Activated naive CD4-positive, alpha-beta T cell (primary cell): Measurements from ENCODE around the gene ATF7IP2.
A peak's percentile ranks its signal among the peaks of the same experiment; 100 is the strongest.

Experiments
- DNase-seq, 4 experiments: peaks; one replicate each; lab custom pipeline; 2025; lab: John Stamatoyannopoulos, UW

The ATF7IP2 gene

GRCh38 chr16:10511829-10512228, 126.0 kb downstream of the ATF7IP2 start:
- DNase-seq = no peak

GRCh38 chr16:10514369-10515055, 128.7 kb downstream of the ATF7IP2 start:
- peak in 2 of 4 experiments; percentile 7 for DNase-seq

- DNase-seq = no peak
Measured at GRCh38 chr16:10517868-10518267, 132.0 kb downstream of the ATF7IP2 start.

GRCh38 chr16:10518479-10519041, 132.7 kb downstream of the ATF7IP2 start:
- DNase-seq = no peak

GRCh38 chr16:10519297-10519696, 133.4 kb downstream of the ATF7IP2 start:
- DNase-seq = no peak

- no peak for DNase-seq
Measured at GRCh38 chr16:10519929-10520868, 134.3 kb downstream of the ATF7IP2 start.

- DNase-seq = no peak
Measured at GRCh38 chr16:10520869-10521578, 135.2 kb downstream of the ATF7IP2 start.

GRCh38 chr16:10521681-10522274, 135.9 kb downstream of the ATF7IP2 start:
- no peak for DNase-seq

GRCh38 chr16:10522966-10523365, 137.1 kb downstream of the ATF7IP2 start:
- no peak for DNase-seq

GRCh38 chr16:10525214-10525825, 139.5 kb downstream of the ATF7IP2 start:
- DNase-seq = no peak

GRCh38 chr16:10526962-10527361, 141.1 kb downstream of the ATF7IP2 start:
- DNase-seq = no peak

- no peak for DNase-seq
Measured at GRCh38 chr16:10528635-10529034, 142.8 kb downstream of the ATF7IP2 start.

- no peak for DNase-seq
Measured at GRCh38 chr16:10529895-10530669, 144.2 kb downstream of the ATF7IP2 start.

GRCh38 chr16:10530685-10531084, 144.8 kb downstream of the ATF7IP2 start:
- no peak for DNase-seq

GRCh38 chr16:10531582-10531981, 145.7 kb downstream of the ATF7IP2 start:
- DNase-seq = no peak
